GDM1 (cell line): ENCODE measurements around the gene NDNF.

Experiments used
- DNase-seq: peaks from one replicate; lab custom pipeline; 2025; lab: John Stamatoyannopoulos, UW

NDNF gene

GRCh38 chr4:121014544-121014943 lies 57.8 kb downstream of the NDNF start:
- no peak for DNase-seq

GRCh38 chr4:121011780-121012340 lies 60.5 kb downstream of the NDNF start:
- DNase-seq = no peak

- no peak for DNase-seq
Measured at GRCh38 chr4:121011138-121011537, 61.2 kb downstream of the NDNF start.

GRCh38 chr4:121009578-121010478 lies 62.5 kb downstream of the NDNF start:
- DNase-seq = no peak

GRCh38 chr4:121007660-121008059 lies 64.7 kb downstream of the NDNF start:
- no peak for DNase-seq

GRCh38 chr4:121003863-121004262 lies 68.5 kb downstream of the NDNF start:
- no peak for DNase-seq

- no peak for DNase-seq
Measured at GRCh38 chr4:120995266-120996010, 76.9 kb downstream of the NDNF start.

- DNase-seq = no peak
Measured at GRCh38 chr4:120994521-120994920, 77.8 kb downstream of the NDNF start.

GRCh38 chr4:120991885-120992284 lies 80.5 kb downstream of the NDNF start:
- no peak for DNase-seq

- no peak for DNase-seq
Measured at GRCh38 chr4:120990246-120990645, 82.1 kb downstream of the NDNF start.
